GM19238 (cell line): ENCODE data around the gene ESPN.

ENCODE experiments used
- DNase-seq: peaks from one replicate; pipeline ENCODE4 v3.0.0; 2011; ENCODE audit warnings: low spot score; ENCODE audit not compliant: insufficient read length

Gene ESPN

GRCh38 chr1:6463120-6463412, 38.5 kb downstream of the ESPN start:
- DNase-seq, result no peak

- no peak for DNase-seq
Measured at GRCh38 chr1:6464514-6464836, 39.9 kb downstream of the ESPN start.

DNA sequence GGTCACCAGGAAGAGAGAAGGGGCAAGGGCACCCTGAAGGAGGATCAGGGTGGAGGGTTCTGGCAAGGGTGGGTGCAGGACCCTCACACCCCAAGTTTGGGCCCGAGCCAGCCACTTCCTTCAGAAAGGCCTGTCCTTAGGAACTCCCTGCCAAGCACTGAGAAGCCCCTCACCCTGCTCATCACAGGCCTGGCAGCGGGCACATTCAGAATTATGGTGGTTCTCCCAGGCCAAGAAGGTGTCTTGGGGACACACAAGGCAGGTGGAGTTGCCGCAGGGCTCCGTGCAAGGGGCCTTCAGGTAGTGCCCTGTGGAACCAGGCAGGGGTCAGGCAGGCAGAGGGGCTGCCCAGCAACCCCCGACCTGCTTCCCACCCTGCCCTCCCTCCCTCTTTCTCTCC, 40.3 kb downstream of the ESPN start:
- no peak for DNase-seq

DNA sequence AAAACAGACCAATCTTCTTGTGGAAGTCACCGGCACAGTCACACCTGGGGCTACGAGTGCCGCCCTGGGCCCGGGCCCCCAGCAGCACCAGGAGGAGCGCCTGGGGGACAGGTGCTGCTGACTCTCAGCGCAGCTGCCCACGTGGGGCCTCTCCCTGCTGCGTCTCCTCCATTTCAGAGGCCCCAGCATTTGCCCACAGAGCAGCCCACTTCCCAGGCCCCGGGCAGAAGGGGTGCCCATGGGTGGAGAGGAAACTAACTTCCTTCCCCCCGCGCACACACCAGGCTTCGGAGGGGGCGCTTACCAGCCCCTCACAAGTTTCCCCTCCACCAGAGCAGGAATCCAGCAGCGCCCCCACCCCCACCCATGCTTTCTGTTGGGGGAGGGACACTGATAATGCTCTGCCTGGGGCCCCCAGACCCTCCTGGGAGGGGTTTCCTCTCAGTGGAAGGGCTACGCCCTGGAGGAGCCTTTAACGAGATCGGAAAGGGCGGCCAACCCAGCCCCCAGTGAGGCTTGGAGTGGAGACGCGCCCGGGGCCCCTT, 41.0 kb downstream of the ESPN start:
- DNase-seq, result no peak

- no peak for DNase-seq
Measured at GRCh38 chr1:6466023-6466422, 41.4 kb downstream of the ESPN start, which contains the start of gene TNFRSF25. Gene TNFRSF25 (minus strand): TSS chr1:6466173. CDS start chr1:6466107, 66 bp downstream.

- no peak for DNase-seq
Measured at GRCh38 chr1:6466751-6467150, 42.2 kb downstream of the ESPN start.

GRCh38 chr1:6467224-6467623, 42.6 kb downstream of the ESPN start:
- DNase-seq, result no peak

DNA sequence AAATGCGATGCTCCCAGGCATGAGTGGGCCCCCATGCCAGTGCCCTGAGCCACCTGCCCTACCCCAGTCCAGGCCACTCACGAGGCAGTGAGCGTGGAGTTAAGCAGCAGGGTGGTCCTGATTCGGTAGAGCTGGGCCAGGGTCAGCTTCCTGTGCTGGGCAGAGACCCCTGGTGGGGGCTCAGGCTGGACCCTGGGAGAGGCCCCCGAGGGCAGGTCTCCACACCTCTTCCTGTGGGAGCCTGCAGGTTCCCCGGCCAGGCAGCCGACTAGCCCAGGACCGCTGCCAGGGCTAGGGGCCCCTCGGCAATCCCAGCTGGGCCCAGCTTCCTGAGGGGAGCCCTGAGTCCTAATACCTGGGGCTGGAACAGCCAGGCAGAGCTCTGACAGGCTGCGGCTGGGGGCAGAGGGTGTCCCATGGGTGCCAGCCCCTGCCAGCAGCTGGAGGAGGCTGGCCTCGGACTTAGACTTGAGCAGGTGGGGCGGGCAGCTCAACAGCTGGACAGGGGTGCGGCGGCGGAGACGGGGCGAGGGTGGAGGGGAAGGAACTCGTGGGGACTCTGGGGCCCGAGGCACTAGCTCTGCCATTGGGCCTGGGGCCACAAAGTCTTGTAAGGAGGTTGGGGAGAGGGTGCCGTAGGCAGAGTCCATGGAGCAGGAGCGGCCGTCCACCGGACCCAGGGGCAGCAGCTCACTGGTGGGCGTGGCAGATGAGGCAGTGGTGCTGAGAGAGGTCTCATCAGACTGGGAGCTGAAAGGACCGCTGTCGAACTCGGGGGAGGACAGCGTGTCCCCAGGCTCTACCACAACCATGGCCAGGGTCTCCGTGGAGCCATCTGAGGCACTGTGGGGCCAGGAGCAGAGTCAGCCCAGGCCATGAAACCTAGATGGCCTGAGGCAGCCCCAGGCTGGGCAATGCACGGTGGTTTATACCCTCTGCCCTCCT, 43.4 kb downstream of the ESPN start:
- DNase-seq, result no peak

DNA sequence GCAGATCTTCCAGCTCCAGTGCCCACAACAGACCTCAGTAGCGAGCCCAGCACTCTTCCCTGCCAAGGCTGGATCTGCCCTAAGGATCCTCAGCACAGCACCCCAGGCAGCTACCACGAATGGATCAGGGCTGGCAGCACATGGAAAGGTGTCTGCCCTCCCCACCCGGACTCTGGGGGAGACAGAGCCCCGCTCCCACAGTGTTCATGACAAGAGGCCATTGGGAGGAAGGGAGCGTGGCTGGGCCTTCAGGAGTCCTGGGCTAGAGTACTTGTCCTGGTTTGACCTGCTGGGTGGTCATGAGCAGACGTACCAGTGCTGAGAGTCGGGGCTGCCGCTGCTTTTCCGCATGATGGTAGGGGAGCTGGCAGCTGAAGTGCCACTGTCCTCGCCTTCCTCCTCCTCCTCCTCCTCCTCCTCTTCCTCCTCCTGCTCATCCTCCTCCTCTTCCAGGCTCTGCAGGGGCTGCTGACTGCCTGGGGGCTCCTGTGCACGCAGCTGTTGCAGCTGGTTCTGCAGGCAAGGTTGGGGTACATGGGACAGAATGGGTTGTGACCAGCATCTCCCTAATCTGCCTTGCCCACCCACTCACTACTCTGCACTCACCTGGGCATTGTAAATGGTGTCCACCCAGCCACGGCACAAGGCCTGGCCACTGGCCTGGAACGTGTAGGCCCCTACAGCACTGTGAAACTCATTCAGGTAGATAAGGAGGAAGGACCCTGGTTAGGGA, 44.3 kb downstream of the ESPN start:
- no peak for DNase-seq

GRCh38 chr1:6470132-6471085, 45.8 kb downstream of the ESPN start:
- DNase-seq, result no peak

GRCh38 chr1:6471086-6471969, 46.8 kb downstream of the ESPN start:
- DNase-seq, result no peak

- DNase-seq, result no peak
Measured at GRCh38 chr1:6471970-6472368, 47.4 kb downstream of the ESPN start.

DNA sequence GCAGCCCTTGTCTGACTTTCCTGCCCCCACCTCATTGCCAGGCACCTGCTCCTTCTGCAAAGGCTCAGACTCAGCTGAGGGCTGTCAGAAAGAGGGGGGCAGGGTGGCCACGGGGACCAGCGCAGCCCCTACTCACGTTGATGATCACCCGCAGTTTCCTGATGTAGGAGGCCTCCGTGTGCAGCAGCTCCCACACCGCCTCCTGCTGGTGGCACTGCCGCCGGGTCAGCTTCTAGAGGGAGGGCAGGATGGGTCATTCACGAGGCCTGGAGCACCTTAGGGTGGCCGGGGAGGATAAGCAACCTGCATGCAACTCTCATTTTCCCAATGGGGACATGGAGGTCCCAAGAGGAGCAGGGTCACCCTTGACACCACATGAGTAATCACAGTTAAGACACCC, 47.8 kb downstream of the ESPN start:
- DNase-seq, result no peak

- no peak for DNase-seq
Measured at GRCh38 chr1:6473156-6473555, 48.6 kb downstream of the ESPN start.

DNA sequence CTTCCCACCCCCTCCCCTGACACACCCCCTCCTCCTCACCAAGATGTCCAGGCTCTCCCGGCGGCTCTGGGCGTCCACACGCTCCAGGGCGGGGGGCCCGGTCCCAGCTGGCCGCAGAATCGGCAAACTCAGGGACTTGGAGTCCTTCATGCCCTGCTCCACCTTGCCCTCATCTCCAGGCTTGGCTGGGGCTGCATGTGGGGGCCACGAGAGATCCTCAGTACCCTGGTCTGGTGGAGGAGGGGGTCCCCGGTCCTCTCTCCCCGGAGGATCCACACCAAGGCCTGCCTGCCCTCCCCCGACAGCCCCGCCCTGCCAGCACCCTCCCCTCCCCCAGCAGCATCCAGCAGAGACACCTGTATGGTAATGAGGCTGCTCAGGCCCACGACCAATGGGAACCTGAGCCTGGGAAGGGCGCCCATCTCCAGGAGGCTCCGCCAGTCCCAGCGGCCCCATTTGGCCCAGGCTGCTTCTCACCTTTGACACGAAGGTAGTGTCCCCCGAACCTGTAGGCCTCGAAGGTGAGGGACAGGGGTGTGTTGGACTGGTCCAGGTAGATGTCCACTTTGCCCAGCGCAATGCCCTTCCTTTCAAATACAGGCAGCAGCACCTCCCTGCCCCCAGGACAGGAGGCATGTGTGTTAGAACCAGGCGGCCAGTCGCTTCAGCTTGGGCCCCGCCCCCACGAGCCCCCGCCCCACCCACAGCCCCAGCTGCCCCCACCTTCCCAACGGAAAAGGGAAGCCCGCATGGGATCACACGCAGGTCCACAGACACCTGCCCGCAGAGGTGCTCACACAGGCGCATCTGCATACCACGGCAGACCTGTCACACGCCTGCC, 49.6 kb downstream of the ESPN start:
- no peak for DNase-seq

DNA sequence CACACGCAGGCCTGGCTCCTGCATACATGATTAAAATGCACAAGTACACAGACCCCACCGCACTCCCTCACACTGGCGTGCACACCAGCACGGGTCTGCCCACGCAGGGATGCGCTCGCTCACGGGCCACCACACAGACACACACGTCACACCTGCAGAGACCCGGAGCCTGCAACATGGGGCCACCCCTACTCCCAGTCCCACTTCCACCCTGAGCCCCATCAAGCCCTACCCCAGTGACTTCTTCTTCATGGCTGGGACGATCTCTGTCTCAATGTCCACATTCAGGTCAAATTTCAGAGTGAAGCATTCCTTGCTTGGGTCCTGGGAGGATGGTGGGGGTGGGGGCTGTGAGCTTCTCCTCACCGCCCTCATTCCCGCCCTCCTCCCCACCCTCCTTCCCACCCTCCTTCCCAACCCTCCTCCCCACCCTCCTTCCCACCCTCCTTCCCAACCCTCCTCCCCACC, 50.3 kb downstream of the ESPN start:
- DNase-seq, result no peak

GRCh38 chr1:6475381-6476133, 51.0 kb downstream of the ESPN start:
- DNase-seq, result peak; percentile 93

DNA sequence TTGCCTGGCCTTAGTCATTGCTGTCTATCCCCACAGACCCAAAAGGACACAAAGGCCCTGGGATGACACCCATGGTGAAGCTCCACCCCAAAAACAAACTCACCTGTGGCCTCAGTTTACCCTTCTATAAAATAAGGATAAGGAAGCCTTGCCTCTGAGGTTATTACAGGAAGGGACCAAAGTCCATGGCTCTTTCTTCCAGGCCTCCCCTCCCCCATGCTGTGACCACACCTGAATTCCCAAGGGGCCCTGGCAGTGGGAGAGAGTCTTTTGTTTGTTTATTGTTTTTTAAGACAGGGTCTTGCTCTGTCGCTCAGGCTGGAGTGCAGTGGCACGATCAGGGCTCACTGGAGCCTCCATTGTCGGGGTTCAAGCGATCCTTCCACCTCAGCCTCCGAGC, 51.9 kb downstream of the ESPN start:
- no peak for DNase-seq
